Activated T-cell treated with anti-CD3 and anti-CD28 coated beads, Interleukin-2, amount 50 U/mL, for 1 hour (primary cell): Measurements from ENCODE around the gene SOS2.
"Not testable (repeated sequence)": the region's sequence is repeated elsewhere in the genome, so short reads cannot be mapped to it uniquely, and the experiment has no call there.

ENCODE experiments used
- DNase-seq: peaks from one replicate; pipeline ENCODE4 v3.0.0-alpha.2; 2020

Gene SOS2

DNA sequence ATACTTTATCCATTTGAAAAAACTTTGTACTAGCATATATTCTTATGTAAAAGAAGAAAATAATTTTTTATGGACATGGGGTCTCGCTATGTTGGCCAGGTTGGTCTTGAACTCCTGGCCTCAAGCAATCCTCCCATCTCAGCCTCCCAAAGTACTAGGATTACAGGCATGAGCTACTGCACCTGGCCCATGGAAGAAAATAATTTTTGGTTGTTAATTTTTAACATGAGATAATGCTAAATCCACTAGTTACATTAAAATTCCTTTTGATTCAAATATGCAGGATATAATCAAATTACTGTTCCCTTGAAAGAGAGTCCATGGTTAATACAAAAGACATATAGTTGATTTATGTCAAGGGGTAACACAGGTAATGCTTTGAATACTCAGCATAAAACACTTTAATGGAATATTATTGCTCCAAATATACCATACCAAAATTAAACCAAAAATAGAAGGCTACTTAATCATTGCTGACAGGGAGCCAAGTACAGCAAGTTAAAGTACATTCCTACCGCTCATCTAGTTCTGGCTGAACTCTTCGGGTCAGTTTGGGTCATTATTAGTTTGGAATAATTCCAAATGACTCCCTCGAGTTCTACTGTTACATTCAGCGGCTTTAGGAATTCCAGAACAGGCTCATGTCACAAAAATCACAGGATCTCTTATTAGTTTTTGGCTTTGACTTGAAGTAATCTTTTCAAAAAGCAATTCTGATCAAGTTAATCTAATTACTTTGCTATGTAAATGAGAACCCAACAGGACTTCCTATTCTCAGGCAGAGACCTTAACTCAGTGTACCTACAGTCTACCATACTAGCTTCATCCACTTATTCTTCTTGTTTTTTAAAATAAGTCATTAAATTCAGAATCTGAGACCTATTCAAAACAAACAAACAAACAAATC, 6.1 kb downstream of the SOS2 start:
- no peak for DNase-seq

DNA sequence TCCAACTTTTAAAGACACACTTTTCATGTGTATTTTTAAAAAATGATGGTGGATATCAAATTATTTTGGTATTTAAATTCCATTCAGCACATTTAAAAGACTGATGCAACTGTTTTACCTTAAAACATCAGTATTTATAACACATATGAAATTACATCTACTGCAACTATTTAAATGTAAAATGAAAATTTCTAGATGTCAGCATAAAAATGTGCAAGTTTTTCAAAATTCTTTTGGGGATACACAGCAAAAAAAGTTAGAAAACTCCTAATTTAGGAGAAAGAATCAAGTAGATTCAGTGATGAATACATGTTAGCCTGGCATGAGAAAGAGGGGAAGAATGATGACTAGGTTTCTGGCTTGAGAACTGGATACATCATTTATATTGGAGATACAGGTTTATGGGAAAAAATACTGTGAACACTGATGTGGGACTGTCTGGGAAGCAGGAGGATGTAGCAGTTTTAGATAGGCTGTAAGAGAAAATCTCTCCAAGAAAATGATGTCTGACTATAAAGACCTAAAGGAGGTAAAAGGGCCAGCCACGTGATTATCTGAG, 9.2 kb downstream of the SOS2 start:
- DNase-seq, result no peak

DNA sequence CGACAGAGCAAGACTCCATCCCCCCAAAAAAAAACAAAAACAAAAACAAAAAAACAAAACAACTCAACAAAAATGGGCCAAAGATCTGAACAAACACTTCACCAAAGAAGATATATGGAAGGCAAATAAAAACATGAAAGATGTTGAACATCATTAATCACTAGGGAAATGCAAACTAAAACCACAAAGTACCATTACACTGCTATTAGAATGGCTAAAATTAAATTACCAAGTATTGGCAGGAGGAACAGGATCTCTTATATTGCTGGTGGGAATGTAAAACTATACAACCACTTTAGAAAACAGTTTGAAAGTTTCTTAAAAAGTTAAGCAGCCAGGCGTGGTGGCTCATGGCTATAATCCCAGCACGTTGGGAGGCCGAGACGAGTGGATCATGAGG, 12.9 kb downstream of the SOS2 start:
- DNase-seq, result no peak

DNA sequence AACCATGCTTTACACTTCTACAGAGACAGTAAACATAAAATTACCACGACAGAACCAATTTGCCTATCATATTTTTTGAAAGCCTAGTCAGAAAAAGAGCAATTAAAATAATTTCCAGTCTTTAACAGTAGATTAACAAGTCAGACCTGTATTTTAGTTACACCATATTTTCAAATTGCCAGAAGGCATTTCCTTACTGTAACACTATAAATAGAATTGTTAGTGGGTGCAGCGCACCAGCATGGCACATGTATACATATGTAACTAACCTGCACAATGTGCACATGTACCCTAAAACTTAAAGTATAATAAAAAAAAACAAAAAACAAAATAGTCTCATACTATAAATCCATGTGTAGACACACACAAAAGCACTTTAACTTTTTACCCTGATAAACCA, 16.0 kb downstream of the SOS2 start:
- DNase-seq, result no peak

DNA sequence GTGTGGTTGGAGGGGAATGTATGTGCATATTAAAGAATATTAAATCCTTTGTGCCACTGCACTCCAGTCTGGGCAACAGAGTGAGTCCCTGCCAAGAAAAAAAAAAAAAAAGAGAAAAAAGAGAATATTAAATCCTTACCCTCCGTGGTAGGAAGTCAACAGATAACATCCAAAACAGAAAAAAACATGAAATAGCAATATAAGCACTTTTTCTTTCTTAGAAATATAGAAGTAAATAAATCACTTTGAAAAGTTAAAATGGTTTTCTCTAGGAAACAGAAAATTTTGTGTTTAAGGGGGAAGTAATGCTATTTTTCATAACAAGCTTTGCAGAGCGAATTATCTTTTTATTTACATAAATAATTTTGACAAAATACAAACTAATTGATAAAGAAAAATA, 17.6 kb downstream of the SOS2 start:
- no peak for DNase-seq

DNA sequence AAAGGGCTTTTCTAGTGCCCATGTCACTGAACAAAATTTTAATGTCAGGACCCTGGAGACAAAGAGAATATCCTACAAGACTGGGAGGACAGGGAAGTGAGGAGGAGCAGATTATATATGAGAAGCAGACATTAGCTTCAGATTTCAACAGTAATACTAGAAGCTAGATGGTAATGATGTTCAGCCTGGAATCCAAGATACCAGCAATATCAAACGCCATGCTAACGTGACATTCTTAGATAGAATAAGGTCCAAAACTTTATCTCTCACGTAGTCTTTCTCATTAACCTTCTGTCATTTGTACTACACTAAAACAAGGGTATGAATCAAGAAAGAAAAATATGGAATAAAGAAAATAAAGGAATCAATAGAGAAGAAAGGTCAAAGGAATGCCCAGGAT, 18.7 kb downstream of the SOS2 start:
- DNase-seq, result no peak

DNA sequence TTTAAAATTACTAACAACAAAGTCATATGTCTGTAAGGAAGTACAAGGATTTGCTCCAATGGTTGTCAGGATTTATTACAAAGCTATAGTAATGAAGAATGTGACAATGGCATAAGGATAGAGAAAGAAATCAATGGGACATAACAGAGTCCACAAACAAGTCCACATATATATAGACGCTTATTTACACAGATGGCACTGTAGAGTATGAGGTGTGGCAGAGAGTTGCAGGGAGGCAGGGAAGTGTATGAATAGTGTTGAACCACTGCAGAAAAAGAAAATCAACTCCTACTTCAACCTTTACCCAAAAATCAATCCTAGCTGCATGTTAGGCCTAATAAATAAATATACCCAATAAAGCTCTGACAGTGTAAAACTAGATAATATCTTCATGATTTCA, 21.3 kb downstream of the SOS2 start:
- no peak for DNase-seq

DNA sequence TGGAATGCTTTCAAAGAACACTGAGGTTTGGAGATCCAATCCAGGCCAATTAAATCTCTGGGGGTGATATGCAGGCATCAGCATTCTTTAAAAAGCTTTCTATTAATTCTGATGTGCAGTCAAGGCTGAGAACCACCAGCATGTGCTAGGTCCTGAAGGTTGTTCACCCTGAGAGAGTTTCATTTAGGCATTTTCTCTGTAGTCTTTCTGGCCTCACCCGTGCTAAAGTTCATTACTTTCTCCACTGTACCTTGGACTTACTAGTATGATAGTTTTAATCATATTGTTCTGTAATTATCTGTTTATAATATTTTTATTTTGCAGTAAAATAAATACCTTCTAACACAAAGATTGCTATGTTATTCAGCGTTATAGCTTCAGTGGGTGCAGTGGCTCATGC, 32.9 kb downstream of the SOS2 start:
- DNase-seq, result no peak

DNA sequence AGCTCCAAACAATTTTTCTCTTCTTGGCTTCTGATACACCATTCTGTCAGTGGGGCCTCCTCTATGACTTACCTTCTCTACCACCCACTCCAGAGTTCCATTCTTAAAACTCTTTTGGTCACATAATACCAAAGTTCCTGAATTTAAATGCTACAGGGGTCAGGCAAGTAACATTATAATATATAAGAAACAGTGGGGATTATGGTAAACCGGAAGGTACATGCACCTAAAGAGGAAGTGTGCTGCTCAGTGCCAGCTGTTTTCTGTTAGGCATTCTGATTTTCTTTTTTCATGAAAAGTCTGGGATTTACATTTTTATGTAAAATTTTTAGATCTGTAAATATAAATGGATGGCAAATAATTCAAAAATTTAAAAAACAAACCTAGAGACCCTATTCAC, 39.9 kb downstream of the SOS2 start:
- no peak for DNase-seq

DNA sequence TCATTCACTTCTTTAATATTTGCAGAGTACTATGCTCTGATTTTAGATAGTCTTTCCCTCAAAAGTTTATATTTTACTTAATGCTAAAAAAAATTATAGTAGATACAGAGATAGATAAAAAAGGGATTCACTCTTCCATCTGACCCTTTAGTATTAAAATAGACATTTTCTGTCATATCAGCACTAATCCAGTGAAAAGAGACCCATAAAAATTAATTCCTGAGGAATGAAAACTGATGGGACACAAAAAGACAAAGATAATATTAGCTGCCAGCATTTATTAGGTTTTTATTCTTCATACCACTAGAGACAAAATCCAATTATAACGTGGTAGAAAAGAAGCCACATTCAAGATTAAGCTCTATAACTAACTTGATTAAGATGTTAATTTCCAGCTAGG, 45.3 kb downstream of the SOS2 start:
- DNase-seq, result no peak

DNA sequence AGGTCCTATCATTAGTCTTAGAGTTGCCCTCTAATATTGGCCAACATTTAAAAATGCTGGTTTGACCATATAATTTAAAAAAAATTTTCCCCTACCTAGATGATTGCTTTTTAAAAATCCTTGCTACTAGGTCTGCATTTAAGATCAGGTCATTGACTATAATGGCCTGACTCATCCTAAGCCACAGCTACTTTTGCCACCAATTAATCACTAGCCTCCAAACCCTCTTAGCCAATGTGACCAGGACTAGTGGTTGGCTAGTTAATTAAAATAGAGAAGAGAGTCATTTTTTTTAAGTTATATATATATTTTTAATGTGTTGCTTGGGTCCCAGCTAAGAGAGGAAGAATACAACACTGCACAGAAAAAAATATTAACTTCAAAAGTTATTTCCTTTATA, 57.5 kb downstream of the SOS2 start:
- DNase-seq, result no peak

DNA sequence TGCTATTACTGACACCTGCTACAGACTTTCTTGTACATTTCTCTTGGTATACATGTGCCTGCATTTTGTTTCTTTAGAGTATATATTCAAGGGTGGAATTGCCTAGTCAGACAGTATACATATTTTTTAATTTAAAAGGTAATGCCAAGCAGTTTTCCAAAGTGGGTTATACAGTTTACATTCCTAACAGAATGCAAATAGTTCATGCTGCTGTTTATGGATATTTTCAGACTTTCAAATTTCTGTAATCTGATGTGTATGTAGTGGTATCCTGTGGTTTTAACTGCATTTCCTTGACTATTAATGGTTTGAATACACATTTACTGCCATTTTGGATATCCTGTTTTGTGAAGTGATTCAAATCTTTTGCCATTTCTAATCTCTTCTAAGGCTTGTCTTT, 59.5 kb downstream of the SOS2 start:
- DNase-seq, result no peak

DNA sequence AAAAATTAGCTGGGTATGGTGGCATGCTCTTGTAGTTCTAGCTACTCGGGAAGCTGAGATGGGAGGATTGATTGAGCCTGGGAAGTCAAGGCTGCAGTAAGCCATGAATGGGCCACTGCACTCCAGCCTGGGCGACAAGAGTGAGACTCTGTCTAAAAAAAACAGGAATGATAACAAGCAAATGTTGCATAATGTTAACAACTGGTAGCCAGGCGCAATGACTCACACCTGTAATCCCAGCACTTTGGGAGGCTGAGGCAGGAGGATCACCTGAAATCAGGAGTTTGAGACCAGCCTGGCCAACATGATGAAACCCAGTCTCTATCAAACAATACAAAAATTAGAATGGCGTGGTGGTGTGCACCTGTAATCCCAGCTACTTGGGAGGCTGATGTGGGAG, 64.0 kb downstream of the SOS2 start:
- DNase-seq, result not testable (repeated sequence)

DNA sequence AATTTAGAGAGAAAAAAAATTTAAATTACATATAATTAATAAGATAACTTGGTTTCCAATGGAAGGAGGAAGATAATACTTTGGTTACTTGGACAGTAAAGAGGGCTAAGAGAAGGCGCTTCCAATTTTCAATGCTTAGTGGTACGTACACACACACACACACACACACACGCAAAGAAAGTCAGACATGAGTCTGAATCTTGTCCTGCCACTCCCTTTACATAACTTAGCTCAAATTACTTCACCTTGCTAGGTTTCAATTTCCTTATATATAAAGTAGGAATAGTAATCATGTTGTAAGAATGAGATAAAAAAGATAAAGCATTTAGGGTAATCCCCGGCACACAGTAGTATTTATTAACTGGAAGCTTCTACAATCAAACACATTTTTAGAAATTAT, 75.3 kb downstream of the SOS2 start:
- DNase-seq, result no peak

DNA sequence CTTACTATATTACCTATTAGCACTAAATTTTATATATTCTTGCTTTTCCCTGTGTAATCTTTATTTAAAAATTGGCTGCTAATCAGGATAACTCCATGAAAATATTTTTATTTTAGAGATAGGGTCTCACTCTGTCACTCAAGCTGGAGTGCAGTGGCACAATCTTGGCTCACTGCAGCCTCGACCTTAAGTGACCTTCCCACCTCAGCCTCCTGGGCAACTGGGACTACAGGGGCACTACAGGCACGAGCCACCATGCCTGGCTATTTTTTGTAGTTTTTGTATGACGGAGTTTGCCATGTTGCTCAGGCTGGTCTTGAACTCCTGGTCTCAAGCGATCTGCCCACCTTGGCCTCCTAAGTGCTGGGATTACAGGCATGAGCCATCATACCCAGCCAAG, 82.6 kb downstream of the SOS2 start:
- no peak for DNase-seq

DNA sequence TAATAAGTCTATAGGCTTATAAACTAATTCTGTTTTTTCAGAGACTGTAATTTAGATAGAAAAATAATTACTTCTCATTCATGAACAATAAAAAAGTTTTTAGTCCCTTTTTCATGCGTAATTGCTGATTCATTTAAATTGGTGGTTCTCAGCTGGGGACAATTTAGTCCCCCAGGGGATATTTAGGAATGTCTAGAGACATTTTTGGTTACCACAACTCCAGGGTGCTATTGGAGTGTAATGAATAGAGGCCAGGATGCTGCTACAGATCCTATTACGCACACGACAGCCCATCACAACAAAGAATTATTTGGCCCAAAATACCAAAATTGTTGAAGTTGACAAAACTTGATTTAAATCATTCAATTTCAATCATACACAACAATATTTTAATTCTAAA, 92.2 kb downstream of the SOS2 start:
- no peak for DNase-seq

DNA sequence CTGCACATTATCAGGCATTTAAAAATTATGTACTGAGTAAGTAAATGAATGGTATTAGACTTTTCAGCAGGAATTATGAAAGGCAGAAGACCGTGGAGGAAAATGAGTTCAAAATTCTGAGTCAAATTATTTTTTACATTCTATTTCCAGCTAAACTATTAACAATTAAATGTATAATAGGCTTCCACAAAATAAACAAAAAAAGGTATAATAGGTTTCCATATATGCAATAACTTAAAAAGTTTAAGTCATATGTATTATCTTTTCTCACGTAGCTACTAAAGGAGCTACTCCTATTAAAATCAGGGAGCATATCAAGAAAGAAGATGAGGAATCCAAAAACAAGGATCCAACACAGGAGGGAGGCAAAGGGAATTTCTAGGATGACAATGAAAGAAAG, 103.6 kb downstream of the SOS2 start:
- DNase-seq, result no peak

DNA sequence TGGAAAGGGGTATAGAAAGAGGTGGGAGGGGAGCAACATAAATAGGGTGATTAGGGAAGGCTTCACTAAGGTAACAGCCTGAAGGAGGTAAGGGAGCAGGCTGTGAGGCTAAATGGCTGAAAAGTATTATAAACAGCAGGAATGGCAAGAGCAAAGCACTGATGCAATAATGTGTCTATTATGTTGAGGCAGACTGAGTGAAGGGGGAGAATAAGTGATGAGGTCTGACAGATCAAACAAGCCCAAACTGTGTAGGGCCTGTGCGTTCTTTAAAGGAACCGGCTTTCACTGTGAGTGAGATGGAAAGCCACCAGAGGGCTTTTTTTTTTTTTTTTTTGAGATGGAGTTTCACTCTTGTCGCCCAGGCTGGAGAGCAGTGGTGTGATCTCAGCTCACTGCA, 108.3 kb downstream of the SOS2 start:
- no peak for DNase-seq

DNA sequence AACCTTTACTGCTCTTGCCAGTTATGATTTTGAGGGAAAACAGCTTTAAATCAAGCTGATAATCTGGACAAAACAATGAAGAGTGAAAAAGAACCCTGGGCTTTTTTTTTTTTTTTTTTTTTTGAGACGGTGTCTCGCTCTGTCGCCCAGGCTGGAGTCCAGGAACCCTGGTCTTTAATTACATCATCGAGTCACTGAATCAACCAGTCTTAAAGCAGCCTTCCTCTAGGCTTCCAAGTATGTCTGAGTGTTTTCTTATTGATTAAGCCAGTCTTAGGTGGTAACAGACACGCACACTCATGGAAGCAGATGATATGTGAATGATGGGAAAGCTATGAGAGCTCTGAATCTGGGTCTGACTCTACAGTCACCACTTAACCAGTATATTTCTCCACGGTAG, 109.1 kb downstream of the SOS2 start:
- no peak for DNase-seq

DNA sequence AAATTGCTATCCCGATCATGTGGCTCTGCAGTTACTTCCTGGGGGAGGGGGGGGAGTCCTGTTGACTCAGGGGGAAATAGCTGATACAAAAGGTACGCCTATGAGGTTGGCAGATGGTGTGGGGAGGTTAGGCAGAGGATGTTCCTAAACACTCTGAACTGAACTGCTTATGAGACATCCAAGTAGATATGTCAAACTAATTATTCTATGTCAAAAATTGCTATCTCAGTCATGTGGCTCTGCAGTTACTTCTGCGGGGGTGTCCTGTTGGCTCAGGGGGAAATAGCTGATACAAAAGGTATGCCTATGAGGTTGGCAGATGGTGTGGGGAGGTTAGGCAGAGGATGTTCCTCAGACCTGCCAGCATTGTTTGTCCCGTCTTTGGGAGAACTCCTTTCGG, 109.9 kb downstream of the SOS2 start:
- no peak for DNase-seq

DNA sequence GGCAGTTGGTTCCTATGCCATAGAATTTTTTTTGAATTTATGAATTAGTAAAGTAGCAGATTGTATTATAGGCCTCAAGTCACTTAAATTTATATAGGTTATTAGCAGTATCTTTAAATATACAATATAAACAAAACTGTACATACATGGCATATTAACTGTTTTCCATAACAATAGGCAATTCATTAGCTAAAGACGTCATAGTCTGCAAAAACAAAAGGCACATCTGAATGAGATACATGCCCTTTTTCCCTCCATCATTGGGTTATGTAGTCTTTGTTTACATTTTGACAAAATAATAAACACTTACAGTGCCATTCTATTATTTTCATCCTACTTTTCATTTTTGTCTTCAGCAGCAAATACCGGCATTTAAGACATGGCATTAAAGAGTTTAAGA, 113.9 kb downstream of the SOS2 start:
- no peak for DNase-seq

DNA sequence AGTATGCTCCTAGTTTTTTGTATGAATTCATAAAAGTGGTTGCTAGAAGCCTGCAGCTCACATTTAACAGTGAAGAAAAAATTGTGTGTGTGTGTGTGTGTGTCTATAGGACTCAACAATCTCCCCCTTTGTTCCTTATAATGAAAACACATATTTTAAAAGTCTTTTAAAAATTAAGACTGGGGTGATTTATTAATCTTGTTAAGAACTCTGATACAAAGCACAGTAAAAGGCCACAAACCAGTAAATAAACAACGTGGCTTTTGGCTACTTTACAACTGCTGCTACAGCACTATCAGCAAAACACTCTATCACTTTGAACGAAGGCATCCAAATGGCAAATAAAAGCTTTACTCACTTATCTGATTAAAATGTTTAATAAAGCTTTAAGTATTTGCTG, 114.4 kb downstream of the SOS2 start:
- no peak for DNase-seq

DNA sequence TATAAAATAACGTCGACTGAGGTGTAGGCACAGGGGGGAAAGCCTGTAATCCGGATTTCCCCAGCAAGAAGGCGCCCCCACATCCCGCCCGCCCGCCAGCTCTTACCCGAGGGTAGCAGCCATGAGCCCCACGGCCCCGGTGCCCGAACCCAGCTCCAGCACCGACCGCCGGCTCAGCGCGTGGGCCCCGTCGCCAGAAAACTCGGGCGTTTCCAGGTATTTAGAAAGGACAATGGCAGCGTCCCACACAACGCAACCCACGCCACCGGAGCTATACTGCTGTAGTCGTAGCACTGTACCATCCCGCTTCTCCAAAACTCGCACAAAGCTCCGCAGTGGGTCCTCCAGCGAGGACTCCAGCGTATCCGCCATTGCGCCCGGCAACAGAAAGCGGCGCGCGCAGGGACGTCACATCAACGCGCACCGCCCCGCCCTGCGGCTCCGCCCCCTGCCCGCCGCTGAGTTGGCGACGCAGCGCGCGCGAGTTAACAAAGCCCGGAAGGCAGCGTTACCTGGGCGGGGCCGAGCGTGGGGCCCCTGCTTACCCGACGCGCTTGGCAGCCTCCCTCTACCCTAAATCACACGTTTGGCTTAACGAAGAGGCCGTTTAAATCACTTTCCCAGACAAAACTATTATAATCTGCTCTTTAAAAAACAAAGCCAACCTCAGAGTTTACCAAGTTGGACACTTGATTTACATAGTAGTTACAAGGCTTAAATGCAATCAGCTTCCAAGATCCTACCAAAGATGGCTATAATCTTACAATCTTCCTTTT, 115.0 kb downstream of the SOS2 start, which contains the start of gene VCPKMT:
TSS of gene VCPKMT (minus strand) at position 392 of the 776 bp plus-strand sequence. CDS start at position 372, 20 bp downstream.
- DNase-seq, result peak; percentile 98
